SK-N-SH (cell line): Measurements from ENCODE around the gene OSBP2. TPM values are rescaled to one million over a fixed set of nuclear protein-coding genes. Genes with fewer than 3 reads are reported as not detected.

Source experiments
- CTCF ChIA-PET: fragments of 300-600, 350-600 bp; formaldehyde crosslinking; extraction: SDS; loops from one replicate; lab custom pipeline; 2021; lab: Yijun Ruan, JAX
- POLR2A ChIA-PET: fragments of 350-600 bp; sonication (Branson Sonifier 250); formaldehyde crosslinking; extraction: SDS; loops from one replicate; lab custom pipeline; 2020; ENCODE audit warnings: antibody characterized with exemption, inconsistent platforms; lab: Yijun Ruan, JAX
- DNase-seq: peaks from one replicate; pipeline ENCODE4 v3.0.0; 2012
- H2AFZ ChIP-seq: fragments of 200-600 bp; sonication (generic); 2 replicates; pipeline ENCODE4 v1.8.1; 2016; ENCODE audit warnings: antibody characterized with exemption, mild to moderate bottlenecking, low read depth
- H3F3A ChIP-seq: fragments of 200-600 bp; sonication (generic); replicated peaks from 2 replicates; pipeline ENCODE3; 2016; ENCODE audit warnings: antibody characterized with exemption, mild to moderate bottlenecking; ENCODE audit not compliant: insufficient read depth
- H3K27ac ChIP-seq, 2 experiments: fragments of 200-500 bp in 1 of 2; fragments of 200-600 bp in 1 of 2; sonication (Bioruptor generic) in 1 of 2; sonication (generic), shearing (Covaris generic) in 1 of 2; 2 replicates each; pipeline versions ENCODE4 v1.5.1 to v1.6.1; 2014 to 2016; ENCODE audit warnings: low read depth in 2 of 2, inconsistent platforms in 1 of 2, low read length in 1 of 2, mild to moderate bottlenecking in 1 of 2, mixed read lengths in 1 of 2
- H3K27me3 ChIP-seq: fragments of 200-600 bp; sonication (generic), shearing (Covaris generic); 2 replicates; pipeline ENCODE4 v1.6.1; 2016; ENCODE audit warnings: mixed run types; ENCODE audit not compliant: insufficient read depth
- H3K36me3 ChIP-seq, 2 experiments: fragments of 200-500 bp in 1 of 2; fragments of 200-600 bp in 1 of 2; sonication (Bioruptor generic) in 1 of 2; sonication (generic) in 1 of 2; replicated peaks in 1 of 2; 2 replicates each; pipeline versions ENCODE3 to v1.5.1; 2014 to 2016; ENCODE audit warnings: low read length in 1 of 2, mild to moderate bottlenecking in 1 of 2; ENCODE audit not compliant: insufficient read depth in 2 of 2, control insufficient read depth in 1 of 2
- H3K4me1 ChIP-seq, 2 experiments: fragments of 200-500 bp in 1 of 2; fragments of 200-600 bp in 1 of 2; sonication (Bioruptor generic) in 1 of 2; sonication (generic), shearing (Covaris generic) in 1 of 2; 2 replicates each; pipeline versions ENCODE4 v1.5.1 to v1.6.1; 2014 to 2016; ENCODE audit warnings: low read depth in 1 of 2, low read length in 1 of 2, mixed run types in 1 of 2; ENCODE audit not compliant: insufficient read depth in 2 of 2, control insufficient read depth in 1 of 2
- H3K4me2 ChIP-seq: fragments of 200-600 bp; sonication (generic), shearing (Covaris generic); 2 replicates; pipeline ENCODE4 v1.6.1; 2017; ENCODE audit warnings: mixed run types
- H3K4me3 ChIP-seq, 2 experiments: fragments of 200-500 bp in 1 of 2; fragments of 200-600 bp in 1 of 2; sonication (Bioruptor generic) in 1 of 2; sonication (generic), shearing (Covaris generic) in 1 of 2; 2 replicates each; pipeline versions ENCODE4 v1.5.1 to v1.8.1; 2014 to 2016; ENCODE audit warnings: low read depth in 2 of 2, inconsistent platforms in 1 of 2, low read length in 1 of 2, mild to moderate bottlenecking in 1 of 2, mixed read lengths in 1 of 2, moderate library complexity in 1 of 2
- H3K79me2 ChIP-seq: fragments of 200-600 bp; sonication (generic); 2 replicates; pipeline ENCODE4 v1.8.1; 2017; ENCODE audit warnings: mild to moderate bottlenecking; ENCODE audit not compliant: insufficient read depth
- H3K9ac ChIP-seq: fragments of 200-600 bp; sonication (generic); 2 replicates; pipeline ENCODE4 v1.6.1; 2017; ENCODE audit warnings: mixed run types
- H3K9me2 ChIP-seq: fragments of 200-600 bp; sonication (generic); 2 replicates; pipeline ENCODE4 v1.6.1; 2017; ENCODE audit warnings: mixed run types
- H3K9me3 ChIP-seq: fragments of 200-600 bp; sonication (generic); 2 replicates; pipeline ENCODE4 v1.6.1; 2017; ENCODE audit warnings: mixed run types, mild to moderate bottlenecking, moderate library complexity
- H4K20me1 ChIP-seq: fragments of 200-600 bp; sonication (generic); 2 replicates; pipeline ENCODE4 v1.6.1; 2017; ENCODE audit warnings: mild to moderate bottlenecking, mixed run types; ENCODE audit not compliant: insufficient read depth
- EP300 ChIP-seq, 2 experiments: IDR thresholded peaks; 2 replicates each; pipeline versions ENCODE4 v1.4.0 to v1.6.1; 2012; ENCODE audit warnings: borderline replicate concordance in 1 of 2, low read depth in 1 of 2, low read length in 1 of 2
- EZH2phosphoT487 ChIP-seq: fragments of 200-600 bp; sonication (generic); IDR thresholded peaks from 2 replicates; pipeline ENCODE4 v1.6.1; 2017; ENCODE audit warnings: low read depth, mixed run types, mild to moderate bottlenecking, antibody characterized with exemption, moderate library complexity, borderline replicate concordance
- FOXJ3 ChIP-seq: sonication (generic); formaldehyde crosslinking; IDR thresholded peaks from 2 replicates; pipeline ENCODE4 v1.5.1; 2020; ENCODE audit warnings: mild to moderate bottlenecking, missing genetic modification reagents
- GATA2 ChIP-seq: sonication (generic); formaldehyde crosslinking; IDR thresholded peaks from 2 replicates; pipeline ENCODE4 v1.5.0; 2020; ENCODE audit warnings: mild to moderate bottlenecking, missing genetic modification reagents
- NFIC ChIP-seq: IDR thresholded peaks from 2 replicates; pipeline ENCODE4 v1.4.0; 2012; ENCODE audit warnings: borderline replicate concordance
- POLR2AphosphoS5 ChIP-seq: IDR thresholded peaks from 2 replicates; pipeline ENCODE4 v1.6.1; 2012; ENCODE audit warnings: low read depth, low read length
- RAD21 ChIP-seq: IDR thresholded peaks from 2 replicates; pipeline ENCODE4 v1.6.1; 2012; ENCODE audit warnings: mild to moderate bottlenecking, low read length
- RXRA ChIP-seq: IDR thresholded peaks from 2 replicates; pipeline ENCODE4 v1.4.0; 2012; ENCODE audit warnings: low read depth, mild to moderate bottlenecking, borderline replicate concordance
- SMC3 ChIP-seq: IDR thresholded peaks from 2 replicates; pipeline ENCODE4 v1.6.1; 2012; ENCODE audit warnings: low read depth, low read length, improper control_type of control experiment
- TCF12 ChIP-seq: IDR thresholded peaks from 2 replicates; pipeline ENCODE4 v1.4.0; 2012
- TEAD4 ChIP-seq: IDR thresholded peaks from 2 replicates; pipeline ENCODE4 v1.4.0; 2012; ENCODE audit warnings: mild to moderate bottlenecking, borderline replicate concordance; ENCODE audit not compliant: insufficient read depth
- whole genome bisulfite sequencing: methylation state at CpG from one replicate; pipeline ENCODE4 v1.1.6; 2017; ENCODE audit warnings: low lambda C conversion rate; 5-methylcytosine and 5-hydroxymethylcytosine counted together
- polyA plus RNA-seq, 3 experiments: library from polyadenylated mRNA; depleted of rRNA; stranded (reverse); fragments of >200 nt; gene quantifications; 2 replicates each; pipeline ENCODE4 v1.2.3, GENCODE V29; 2012
- TF ChIP-seq, protein P1 (sequence below): fragments of 150-350 bp; IDR thresholded peaks from 2 replicates; pipeline ENCODE4 v1.6.1; 2017; ENCODE audit warnings: antibody characterized with exemption, low read length, low read depth, borderline replicate concordance
- TF ChIP-seq, protein P2 (sequence below): IDR thresholded peaks from 2 replicates; pipeline ENCODE4 v1.4.0; 2012; ENCODE audit warnings: low read depth
- TF ChIP-seq, protein P3 (sequence below): IDR thresholded peaks from 2 replicates; pipeline ENCODE4 v1.6.1; 2012; ENCODE audit warnings: mild to moderate bottlenecking, low read depth, low read length, moderate library complexity
- TF ChIP-seq, protein P4 (sequence below): IDR thresholded peaks from 2 replicates; pipeline ENCODE4 v1.4.0; 2012; ENCODE audit warnings: low read depth, borderline replicate concordance

Gene OSBP2
- polyA plus RNA-seq, 1 of the 3 experiments (the other 2 are of a cell fraction): 3.1 TPM

DNA sequence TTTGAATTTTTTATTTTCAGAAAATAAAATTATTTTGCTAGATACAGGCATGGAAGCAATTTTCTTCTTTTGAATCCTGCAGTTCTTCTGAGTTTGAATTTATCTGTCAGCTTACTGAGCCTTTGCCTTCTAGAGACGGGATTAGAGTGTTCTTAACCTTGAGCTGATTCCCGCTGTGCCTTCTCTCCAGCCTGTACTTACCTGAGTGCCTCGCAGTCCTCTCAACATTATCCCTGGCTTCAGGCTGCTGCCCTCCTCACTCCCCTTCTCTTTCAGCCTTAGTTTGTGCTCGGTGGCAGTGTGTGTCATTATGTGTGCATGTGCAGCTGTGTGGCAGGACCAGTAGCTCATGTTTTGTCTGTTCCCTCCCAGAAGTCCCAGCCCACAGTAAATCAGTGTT is 24.3 kb downstream of the OSBP2 start:
- peak overlapping the region in 1 of 2 experiments; percentile 53; a peak in 2 of 4 replicates for H3K27ac ChIP-seq
- ChIA-PET POLR2A (no interaction called here), CTCF (interaction anchor here (0.7 to 1.5 kb wide), 3 partner anchors 30 to 44 kb away, joined by 3 read pairs; no protein-coding TSS in a partner anchor)
- no peak overlapping the region for H3K4me2 ChIP-seq
- H3K9ac ChIP-seq: no peak overlapping the region
- no peak for DNase-seq
- peaks cover 16% of the 10 kb centered on the region for H3F3A ChIP-seq
- no peaks in the 10 kb centered on the region for H3K27me3 ChIP-seq
- H3K9me2 ChIP-seq: no peaks in the 10 kb centered on the region
- H4K20me1 ChIP-seq: no peaks in the 10 kb centered on the region
- H3K9me3 ChIP-seq: no peaks in the 10 kb centered on the region
- H2AFZ ChIP-seq: no peak overlapping the region
- TF ChIP-seq, protein P1, sequence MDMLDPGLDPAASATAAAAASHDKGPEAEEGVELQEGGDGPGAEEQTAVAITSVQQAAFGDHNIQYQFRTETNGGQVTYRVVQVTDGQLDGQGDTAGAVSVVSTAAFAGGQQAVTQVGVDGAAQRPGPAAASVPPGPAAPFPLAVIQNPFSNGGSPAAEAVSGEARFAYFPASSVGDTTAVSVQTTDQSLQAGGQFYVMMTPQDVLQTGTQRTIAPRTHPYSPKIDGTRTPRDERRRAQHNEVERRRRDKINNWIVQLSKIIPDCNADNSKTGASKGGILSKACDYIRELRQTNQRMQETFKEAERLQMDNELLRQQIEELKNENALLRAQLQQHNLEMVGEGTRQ: no peak
- TF ChIP-seq, protein P2, sequence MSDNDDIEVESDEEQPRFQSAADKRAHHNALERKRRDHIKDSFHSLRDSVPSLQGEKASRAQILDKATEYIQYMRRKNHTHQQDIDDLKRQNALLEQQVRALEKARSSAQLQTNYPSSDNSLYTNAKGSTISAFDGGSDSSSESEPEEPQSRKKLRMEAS: no peak
- TF ChIP-seq FOXJ3 (CRISPR knock-in tag) (no peak), POLR2AphosphoS5 (no peak), EP300 (IDR thresholded peaks at IDR 0.05; ENCODE audit: borderline replicate concordance in 1 of 2, low read depth in 1 of 2, low read length in 1 of 2) (no peak), RXRA (no peak), TCF12 (no peak)
- peaks cover 11 to 15% of the 10 kb centered on the region in 2 experiments; a peak in 3 of 4 replicates for H3K4me1 ChIP-seq
- WGBS: 89% methylated on average over 4 of the region's 4 CpGs
- no peaks in the 10 kb centered on the region for H3K36me3 ChIP-seq
- no peak overlapping the region for H3K4me3 ChIP-seq
- no peaks in the 10 kb centered on the region for H3K79me2 ChIP-seq

DNA sequence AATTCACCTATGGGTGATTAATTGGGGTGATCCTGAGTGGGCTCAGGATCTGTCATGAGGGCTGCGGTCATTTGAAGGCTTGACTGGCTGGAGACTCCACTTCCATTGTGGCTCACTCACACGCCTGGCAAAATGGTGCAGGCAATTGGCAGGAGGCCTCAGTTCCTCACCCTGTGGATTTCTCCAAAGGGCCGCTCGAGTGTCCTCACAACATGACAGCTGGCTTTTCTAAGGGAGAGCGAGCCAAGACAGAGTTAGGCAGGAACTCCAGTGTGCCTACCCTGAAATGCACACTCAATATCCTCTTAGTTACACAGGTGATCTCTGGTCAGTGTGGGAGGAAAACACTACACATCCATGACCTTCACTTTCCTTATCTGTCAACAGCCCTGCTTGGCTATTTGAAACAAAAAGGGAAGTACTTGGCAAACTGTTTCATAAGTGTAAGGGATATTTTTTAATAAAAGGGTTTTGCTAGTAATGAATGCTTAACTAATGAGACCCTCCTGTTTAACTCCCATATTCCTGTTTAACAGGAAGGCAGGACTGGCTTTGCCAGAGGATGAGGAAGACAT is 25.7 kb downstream of the OSBP2 start:
- Histone ChIP-seq H3K27me3 (no peaks in the 10 kb centered on the region), H2AFZ (no peak overlapping the region), H4K20me1 (no peaks in the 10 kb centered on the region), H3K4me2 (no peak overlapping the region), H3K79me2 (no peaks in the 10 kb centered on the region), H3K9ac (no peak overlapping the region), H3K9me3 (no peaks in the 10 kb centered on the region), H3K9me2 (no peaks in the 10 kb centered on the region), H3K4me1 (peaks cover 11 to 15% of the 10 kb centered on the region in 2 experiments; a peak in 3 of 4 replicates), H3F3A (peaks cover 16% of the 10 kb centered on the region), H3K27ac (no peak overlapping the region), H3K4me3 (no peak overlapping the region), H3K36me3 (no peaks in the 10 kb centered on the region)
- ChIA-PET CTCF (interaction anchor here (1.4 to 1.5 kb wide), 2 partner anchors 43 to 170 kb away, joined by 3 read pairs; no protein-coding TSS in a partner anchor), POLR2A (no interaction called here)
- TF ChIP-seq, protein P3, sequence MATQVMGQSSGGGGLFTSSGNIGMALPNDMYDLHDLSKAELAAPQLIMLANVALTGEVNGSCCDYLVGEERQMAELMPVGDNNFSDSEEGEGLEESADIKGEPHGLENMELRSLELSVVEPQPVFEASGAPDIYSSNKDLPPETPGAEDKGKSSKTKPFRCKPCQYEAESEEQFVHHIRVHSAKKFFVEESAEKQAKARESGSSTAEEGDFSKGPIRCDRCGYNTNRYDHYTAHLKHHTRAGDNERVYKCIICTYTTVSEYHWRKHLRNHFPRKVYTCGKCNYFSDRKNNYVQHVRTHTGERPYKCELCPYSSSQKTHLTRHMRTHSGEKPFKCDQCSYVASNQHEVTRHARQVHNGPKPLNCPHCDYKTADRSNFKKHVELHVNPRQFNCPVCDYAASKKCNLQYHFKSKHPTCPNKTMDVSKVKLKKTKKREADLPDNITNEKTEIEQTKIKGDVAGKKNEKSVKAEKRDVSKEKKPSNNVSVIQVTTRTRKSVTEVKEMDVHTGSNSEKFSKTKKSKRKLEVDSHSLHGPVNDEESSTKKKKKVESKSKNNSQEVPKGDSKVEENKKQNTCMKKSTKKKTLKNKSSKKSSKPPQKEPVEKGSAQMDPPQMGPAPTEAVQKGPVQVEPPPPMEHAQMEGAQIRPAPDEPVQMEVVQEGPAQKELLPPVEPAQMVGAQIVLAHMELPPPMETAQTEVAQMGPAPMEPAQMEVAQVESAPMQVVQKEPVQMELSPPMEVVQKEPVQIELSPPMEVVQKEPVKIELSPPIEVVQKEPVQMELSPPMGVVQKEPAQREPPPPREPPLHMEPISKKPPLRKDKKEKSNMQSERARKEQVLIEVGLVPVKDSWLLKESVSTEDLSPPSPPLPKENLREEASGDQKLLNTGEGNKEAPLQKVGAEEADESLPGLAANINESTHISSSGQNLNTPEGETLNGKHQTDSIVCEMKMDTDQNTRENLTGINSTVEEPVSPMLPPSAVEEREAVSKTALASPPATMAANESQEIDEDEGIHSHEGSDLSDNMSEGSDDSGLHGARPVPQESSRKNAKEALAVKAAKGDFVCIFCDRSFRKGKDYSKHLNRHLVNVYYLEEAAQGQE: no peak
- TF ChIP-seq, protein P1: no peak
- TF ChIP-seq, protein P4, sequence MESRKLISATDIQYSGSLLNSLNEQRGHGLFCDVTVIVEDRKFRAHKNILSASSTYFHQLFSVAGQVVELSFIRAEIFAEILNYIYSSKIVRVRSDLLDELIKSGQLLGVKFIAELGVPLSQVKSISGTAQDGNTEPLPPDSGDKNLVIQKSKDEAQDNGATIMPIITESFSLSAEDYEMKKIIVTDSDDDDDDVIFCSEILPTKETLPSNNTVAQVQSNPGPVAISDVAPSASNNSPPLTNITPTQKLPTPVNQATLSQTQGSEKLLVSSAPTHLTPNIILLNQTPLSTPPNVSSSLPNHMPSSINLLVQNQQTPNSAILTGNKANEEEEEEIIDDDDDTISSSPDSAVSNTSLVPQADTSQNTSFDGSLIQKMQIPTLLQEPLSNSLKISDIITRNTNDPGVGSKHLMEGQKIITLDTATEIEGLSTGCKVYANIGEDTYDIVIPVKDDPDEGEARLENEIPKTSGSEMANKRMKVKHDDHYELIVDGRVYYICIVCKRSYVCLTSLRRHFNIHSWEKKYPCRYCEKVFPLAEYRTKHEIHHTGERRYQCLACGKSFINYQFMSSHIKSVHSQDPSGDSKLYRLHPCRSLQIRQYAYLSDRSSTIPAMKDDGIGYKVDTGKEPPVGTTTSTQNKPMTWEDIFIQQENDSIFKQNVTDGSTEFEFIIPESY: no peak
- TF ChIP-seq EZH2phosphoT487: no peak
- no peak for TF ChIP-seq GATA2 (CRISPR knock-in tag)
- no peak for TF ChIP-seq SMC3
- TF ChIP-seq EP300 (IDR thresholded peaks at IDR 0.05; ENCODE audit: borderline replicate concordance in 1 of 2, low read depth in 1 of 2, low read length in 1 of 2): no peak
- no peak for TF ChIP-seq POLR2AphosphoS5
- no peak for TF ChIP-seq TEAD4
- TF ChIP-seq, protein P2: no peak
- no peak for TF ChIP-seq NFIC
- no peak for TF ChIP-seq RAD21
- WGBS: 50% methylated on average over 2 of the region's 5 CpGs
- DNase-seq: no peak
